ENCODE data around the gene RBM43.
"Not testable (repeated sequence)": the region's sequence is repeated elsewhere in the genome, so short reads cannot be mapped to it uniquely, and the experiment has no call there.

The RBM43 gene

GRCh38 chr2:151261231-151261976 lies at the start of gene RBM43:
Gene RBM43 (minus strand): TSS chr2:151261863. CDS start chr2:151261727, 136 bp downstream.
- Mint-ChIP-seq H3K36me3 (ENCODE audit: low read depth) (peaks cover 11% of the 10 kb centered on the region), H3K9me3 (peaks cover 15% of the 10 kb centered on the region), H3K27ac (no peak within 1 kb of the TSS), H3K4me1 (peaks cover 21% of the 10 kb centered on the region), H3K27me3 (ENCODE audit: low read depth, poor library complexity) (peaks cover 12% of the 10 kb centered on the region), H3K4me3 (peak within 1 kb of the TSS; percentile 81)
- no peak for TF ChIP-seq CTCF (IDR thresholded peaks at IDR 0.05)
- peak; percentile 70 for DNase-seq

- H3K4me1 Mint-ChIP-seq; H3K4me3 Mint-ChIP-seq; H3K27me3 Mint-ChIP-seq (ENCODE audit: low read depth, poor library complexity); H3K27ac Mint-ChIP-seq; H3K36me3 Mint-ChIP-seq (ENCODE audit: low read depth); DNase-seq; H3K9me3 Mint-ChIP-seq: not testable (repeated sequence)
These were observed 48.6 kb upstream of the RBM43 start for GRCh38 chr2:151310313-151310712.

GRCh38 chr2:151306621-151307020 lies 45.0 kb upstream of the RBM43 start:
- H3K4me3 Mint-ChIP-seq: no peak overlapping the region
- no peak for DNase-seq
- no peaks in the 10 kb centered on the region for H3K9me3 Mint-ChIP-seq
- no peaks in the 10 kb centered on the region for H3K4me1 Mint-ChIP-seq
- H3K36me3 Mint-ChIP-seq (ENCODE audit: low read depth): no peaks in the 10 kb centered on the region
- H3K27ac Mint-ChIP-seq: no peak overlapping the region
- TF ChIP-seq CTCF (IDR thresholded peaks at IDR 0.05): no peak
- peaks cover 3% of the 10 kb centered on the region for H3K27me3 Mint-ChIP-seq (ENCODE audit: low read depth, poor library complexity)

- Mint-ChIP-seq H3K4me1 (no peaks in the 10 kb centered on the region), H3K9me3 (no peaks in the 10 kb centered on the region), H3K27ac (no peak overlapping the region), H3K36me3 (ENCODE audit: low read depth) (no peaks in the 10 kb centered on the region), H3K27me3 (ENCODE audit: low read depth, poor library complexity) (peaks cover 3% of the 10 kb centered on the region), H3K4me3 (no peak overlapping the region)
- TF ChIP-seq CTCF (IDR thresholded peaks at IDR 0.05): no peak
- no peak for DNase-seq
These were observed 43.5 kb upstream of the RBM43 start for GRCh38 chr2:151305129-151305691.

DNA sequence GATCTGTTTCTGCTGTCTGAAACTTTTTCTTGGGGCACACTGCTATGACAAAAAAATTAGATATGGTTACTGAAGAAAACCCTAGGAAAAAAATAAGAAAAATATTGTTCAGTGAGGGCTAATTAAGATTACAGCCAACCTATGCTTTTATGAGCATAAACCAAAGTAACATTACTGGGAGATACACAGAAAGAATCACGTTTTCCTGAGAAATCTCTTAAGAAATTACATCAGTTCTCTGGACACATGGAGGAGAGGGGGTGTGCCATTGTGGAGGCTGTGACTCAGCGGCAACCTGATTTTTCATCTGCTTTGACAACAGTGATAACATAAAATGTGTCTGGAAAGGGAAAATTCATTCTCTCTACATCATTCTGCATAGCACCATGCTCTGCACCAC lies 41.2 kb upstream of the RBM43 start:
- no peak for DNase-seq
- TF ChIP-seq CTCF (IDR thresholded peaks at IDR 0.05): no peak
- no peaks in the 10 kb centered on the region for H3K4me1 Mint-ChIP-seq
- H3K4me3 Mint-ChIP-seq: no peak overlapping the region
- H3K36me3 Mint-ChIP-seq (ENCODE audit: low read depth): no peaks in the 10 kb centered on the region
- H3K27ac Mint-ChIP-seq: no peak overlapping the region
- H3K9me3 Mint-ChIP-seq: no peaks in the 10 kb centered on the region
- peaks cover 3% of the 10 kb centered on the region for H3K27me3 Mint-ChIP-seq (ENCODE audit: low read depth, poor library complexity)

DNA sequence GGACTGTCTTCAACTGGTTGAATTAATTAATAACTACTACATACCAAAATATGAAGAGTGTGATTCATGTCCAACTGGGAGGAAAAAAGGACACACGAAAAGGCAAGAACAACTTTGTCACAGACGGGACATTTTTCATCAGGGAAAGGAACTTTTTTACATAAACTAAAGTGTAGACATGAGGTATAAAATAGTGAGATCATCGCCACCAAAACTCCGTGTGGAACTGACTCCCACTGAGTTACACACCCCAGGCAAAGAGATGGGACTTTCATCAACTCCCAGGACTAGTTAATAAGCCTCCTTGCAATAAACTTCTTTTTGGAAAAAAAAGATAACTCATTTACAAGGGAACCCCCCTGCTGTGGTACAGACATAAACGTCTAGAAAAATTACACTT lies 40.7 kb upstream of the RBM43 start:
- H3K27me3 Mint-ChIP-seq (ENCODE audit: low read depth, poor library complexity): peaks cover 3% of the 10 kb centered on the region
- H3K4me1 Mint-ChIP-seq: no peaks in the 10 kb centered on the region
- no peak for DNase-seq
- no peak overlapping the region for H3K4me3 Mint-ChIP-seq
- no peaks in the 10 kb centered on the region for H3K9me3 Mint-ChIP-seq
- H3K27ac Mint-ChIP-seq: no peak overlapping the region
- TF ChIP-seq CTCF (IDR thresholded peaks at IDR 0.05): no peak
- H3K36me3 Mint-ChIP-seq (ENCODE audit: low read depth): no peaks in the 10 kb centered on the region
